ENCODE data around the gene PAX7.

PAX7 gene

DNA sequence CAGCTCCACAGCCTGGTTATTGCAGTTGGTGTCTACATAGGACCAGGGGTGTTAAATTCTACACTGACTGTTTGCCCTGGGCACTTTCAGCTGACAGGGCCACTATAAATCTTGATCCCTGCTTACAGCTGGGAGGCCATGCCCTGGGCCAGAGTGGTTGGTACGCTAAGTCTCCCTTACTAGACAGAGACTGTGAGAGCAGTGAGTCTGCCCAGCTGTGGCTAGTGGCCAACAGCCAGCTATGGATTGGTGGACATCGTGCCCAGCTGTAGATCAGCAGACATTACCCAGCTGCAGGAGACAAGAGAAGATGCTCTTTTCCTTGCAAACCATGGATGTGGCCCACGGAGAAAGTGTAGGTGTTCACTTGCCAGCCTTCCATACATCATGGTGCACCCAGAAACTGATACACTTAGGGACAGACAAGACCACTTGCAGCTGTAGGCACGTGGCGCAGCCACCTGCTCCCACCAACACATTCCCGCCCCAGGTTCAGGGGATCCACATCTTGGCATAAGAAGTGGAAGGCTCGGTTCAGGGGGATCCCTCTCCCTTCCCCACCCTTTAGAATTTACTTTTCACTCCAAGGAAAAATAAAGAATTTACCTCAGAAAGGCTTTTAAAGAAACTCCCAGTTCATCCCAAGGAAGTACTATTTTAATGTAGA is 16.4 kb upstream of the PAX7 start:
- peak in 1 of 10 donors; percentile 79 for DNase-seq
- intact Hi-C loops (cut with DNase I), result no loop called here

DNA sequence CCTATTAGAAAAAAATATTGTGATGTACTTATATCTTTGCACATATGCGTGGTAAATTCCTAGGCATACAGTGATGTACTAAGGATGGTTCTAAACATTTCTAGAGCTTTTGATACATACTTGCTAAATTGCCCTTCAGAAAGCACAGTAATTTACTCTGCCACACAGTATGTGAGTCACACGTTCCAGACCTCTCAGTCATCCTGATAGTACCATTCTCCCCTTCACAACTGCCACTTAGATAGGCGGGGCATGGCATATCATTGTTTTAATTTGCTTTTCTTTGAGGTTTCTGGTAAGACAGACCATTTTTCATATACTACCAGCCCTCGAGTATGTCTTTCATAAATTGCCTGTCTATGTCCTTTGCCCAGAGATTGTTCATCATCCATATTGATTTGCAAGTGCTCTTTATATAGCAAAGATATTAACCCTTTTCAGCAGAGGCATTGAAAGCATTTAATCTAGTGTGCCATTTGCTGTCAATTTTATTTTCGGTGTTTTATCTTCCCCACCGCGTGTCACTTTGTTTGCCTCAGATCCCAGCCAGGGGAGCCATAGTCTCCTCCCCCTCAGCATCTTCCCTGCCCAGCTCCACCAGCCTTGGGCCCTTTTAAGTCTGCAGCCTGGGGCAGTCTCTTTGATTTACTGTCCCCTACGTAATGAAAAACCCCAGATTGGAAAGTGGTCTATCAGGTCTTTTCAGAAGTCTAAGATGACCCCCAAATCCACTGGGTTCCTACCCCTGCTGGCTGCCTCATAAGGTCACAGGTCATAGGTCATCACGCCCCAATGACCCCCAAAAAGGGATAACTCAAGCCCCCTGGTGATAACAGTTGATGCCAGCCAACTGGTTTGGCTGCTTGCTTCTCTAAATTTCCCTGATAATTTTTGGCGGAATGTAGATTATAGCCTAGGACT is 11.8 kb upstream of the PAX7 start:
- intact Hi-C loops (cut with DNase I), result no loop called here
- no peak for DNase-seq

- DNase-seq, result no peak
- intact Hi-C loops (cut with DNase I), result no loop called here
Measured at GRCh38 chr1:18619467-18619835, 11.2 kb upstream of the PAX7 start.

- DNase-seq, result peak in 1 of 10 donors; percentile 53
- intact Hi-C loops (cut with DNase I), result no loop called here
Measured at GRCh38 chr1:18628511-18628910, 2.1 kb upstream of the PAX7 start.

GRCh38 chr1:18629659-18630510 is 761 bp upstream of the PAX7 start:
- peak in 1 of 10 donors; percentile 29 for DNase-seq
- intact Hi-C loops (cut with DNase I), result no loop called here

DNA sequence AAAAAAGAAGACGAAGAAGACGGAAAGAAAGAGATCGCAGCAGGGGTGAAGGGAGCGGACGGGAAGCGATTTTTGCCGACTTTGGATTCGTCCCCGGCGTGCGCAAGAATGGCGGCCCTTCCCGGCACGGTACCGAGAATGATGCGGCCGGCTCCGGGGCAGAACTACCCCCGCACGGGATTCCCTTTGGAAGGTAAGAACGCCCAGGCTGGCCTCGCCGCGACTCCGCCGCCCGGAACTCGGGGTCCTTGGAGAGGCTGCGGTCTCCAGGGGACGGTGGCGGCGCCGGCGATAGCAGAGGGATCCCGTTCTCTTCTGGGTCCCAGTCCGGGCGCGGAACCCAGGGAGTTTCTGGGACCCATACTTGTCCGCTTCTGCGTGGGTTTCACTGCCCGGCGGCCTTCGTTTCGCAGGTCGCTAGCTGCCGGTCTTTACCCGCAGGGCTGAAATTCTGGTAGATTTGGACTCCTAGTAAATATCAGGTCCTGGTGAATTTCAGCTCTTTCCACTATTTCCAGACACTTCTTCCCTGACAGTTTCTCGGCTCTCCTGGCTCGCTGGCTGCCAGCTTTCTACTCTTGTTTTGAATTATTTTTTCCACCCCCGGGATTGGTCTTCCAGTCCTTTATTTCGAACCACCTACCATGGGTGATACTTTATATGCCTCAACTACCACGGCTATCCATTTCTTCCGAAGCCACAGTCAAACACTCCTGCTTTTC is 1.0 kb downstream of the PAX7 start:
- peak in 1 of 10 donors; percentile 74 for DNase-seq
- intact Hi-C loops (cut with DNase I), result no loop called here

GRCh38 chr1:18632218-18632588 is 1.6 kb downstream of the PAX7 start:
- intact Hi-C loops (cut with DNase I), result no loop called here
- DNase-seq, result peak in 1 of 10 donors; percentile 54

GRCh38 chr1:18632783-18633421 is 2.3 kb downstream of the PAX7 start:
- DNase-seq, result peak in 1 of 10 donors; percentile 40
- intact Hi-C loops (cut with DNase I), result no loop called here

GRCh38 chr1:18633422-18634155 is 2.9 kb downstream of the PAX7 start:
- intact Hi-C loops (cut with DNase I), result no loop called here
- DNase-seq, result peak in 1 of 10 donors; percentile 43

DNA sequence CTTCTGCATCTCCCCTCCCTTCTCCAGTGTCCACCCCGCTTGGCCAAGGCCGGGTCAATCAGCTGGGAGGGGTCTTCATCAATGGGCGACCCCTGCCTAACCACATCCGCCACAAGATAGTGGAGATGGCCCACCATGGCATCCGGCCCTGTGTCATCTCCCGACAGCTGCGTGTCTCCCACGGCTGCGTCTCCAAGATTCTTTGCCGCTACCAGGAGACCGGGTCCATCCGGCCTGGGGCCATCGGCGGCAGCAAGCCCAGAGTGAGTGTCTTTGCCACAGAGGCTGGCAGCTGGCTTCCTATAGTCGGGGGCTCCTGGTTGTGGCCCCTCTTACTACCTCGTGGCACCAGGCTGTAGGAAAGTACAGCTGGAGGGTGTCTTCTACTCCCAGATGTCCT is 3.6 kb downstream of the PAX7 start:
- intact Hi-C loops (cut with DNase I), result no loop called here

DNA sequence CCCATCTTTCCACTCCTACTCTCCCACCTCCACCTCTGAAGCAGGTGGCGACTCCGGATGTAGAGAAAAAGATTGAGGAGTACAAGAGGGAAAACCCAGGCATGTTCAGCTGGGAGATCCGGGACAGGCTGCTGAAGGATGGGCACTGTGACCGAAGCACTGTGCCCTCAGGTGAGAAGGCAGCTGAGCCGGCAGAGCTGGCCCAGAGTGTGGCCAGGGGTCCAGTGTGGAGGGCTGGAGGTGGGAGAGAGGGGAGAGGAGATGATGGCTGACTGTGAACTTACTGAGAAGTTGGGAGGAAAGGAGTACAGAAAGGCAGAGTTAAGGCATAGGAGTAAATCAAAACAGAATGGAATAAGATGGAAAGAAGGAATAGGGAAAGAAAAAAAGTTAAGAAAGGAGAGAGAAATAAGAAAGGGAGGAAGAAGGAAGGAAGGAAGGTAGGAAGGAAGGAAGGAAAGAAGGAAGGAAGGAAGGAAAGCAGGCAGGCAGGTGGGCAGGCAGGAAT is 4.5 kb downstream of the PAX7 start:
- DNase-seq, result peak in 1 of 10 donors; percentile 35

More for the DNA sequence above, 3.6 kb downstream of the PAX7 start:
- DNase-seq, result peak in 1 of 10 donors; percentile 59

DNA sequence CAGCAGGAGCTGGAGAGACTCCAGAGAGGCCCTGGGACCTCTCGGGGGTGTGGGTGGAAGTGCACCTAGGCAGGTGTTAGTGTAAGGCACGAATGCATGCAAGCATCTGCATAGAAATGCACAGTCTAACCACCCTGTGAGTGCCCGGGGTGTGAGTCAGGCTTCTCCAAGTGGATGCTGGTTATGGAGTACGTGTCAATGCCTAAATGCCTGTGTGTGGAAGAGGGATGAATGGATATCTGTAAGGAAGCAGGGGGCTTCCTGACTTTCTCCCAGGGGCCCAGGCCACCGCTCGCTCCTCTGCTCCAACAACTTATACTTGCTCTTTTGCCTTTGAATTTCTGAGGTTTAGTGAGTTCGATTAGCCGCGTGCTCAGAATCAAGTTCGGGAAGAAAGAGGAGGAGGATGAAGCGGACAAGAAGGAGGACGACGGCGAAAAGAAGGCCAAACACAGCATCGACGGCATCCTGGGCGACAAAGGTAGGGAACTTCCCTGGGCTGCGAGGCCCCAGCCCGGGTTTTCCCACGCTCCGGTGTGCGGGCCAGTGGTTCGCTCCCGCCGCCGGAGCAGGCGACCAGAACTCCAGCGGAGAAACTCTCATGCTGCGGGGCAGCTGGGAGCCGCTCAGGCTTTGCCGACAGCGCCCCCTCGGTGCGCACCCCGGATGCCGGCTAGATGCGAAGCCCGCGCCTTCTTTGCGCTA is 5.4 kb downstream of the PAX7 start:
- DNase-seq, result peak in 1 of 10 donors; percentile 45
- intact Hi-C loops (cut with DNase I), result no loop called here

More for the DNA sequence above, 4.5 kb downstream of the PAX7 start:
- intact Hi-C loops (cut with DNase I), result no loop called here

- peak in 1 of 10 donors; percentile 21 for DNase-seq
- intact Hi-C loops (cut with DNase I), result no loop called here
Measured at GRCh38 chr1:18636596-18637508, 6.2 kb downstream of the PAX7 start.

DNA sequence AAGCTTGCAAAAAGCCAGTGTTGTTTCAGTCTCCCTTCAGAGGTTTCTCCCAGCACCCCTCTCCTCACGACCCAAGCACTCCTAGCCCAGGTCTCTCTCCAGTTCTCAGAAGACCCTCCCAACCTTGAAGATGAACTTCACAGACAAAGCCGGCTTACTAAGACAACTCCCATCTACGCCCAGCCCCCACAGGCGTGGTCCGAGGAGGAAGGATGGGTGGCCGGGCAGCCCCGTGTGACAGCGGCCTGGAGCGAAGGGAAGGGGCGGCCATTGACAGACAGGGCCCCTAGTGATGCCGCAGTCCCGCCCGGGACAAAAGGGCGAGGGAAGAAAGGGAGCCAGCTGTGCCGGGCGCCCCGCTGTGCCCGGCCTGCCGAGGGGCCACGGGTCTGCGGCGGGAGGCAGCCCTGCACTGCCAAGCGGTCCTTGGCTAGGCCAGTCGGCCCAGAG is 6.9 kb downstream of the PAX7 start:
- intact Hi-C loops (cut with DNase I), result no loop called here
- DNase-seq, result peak in 1 of 10 donors; percentile 62

DNA sequence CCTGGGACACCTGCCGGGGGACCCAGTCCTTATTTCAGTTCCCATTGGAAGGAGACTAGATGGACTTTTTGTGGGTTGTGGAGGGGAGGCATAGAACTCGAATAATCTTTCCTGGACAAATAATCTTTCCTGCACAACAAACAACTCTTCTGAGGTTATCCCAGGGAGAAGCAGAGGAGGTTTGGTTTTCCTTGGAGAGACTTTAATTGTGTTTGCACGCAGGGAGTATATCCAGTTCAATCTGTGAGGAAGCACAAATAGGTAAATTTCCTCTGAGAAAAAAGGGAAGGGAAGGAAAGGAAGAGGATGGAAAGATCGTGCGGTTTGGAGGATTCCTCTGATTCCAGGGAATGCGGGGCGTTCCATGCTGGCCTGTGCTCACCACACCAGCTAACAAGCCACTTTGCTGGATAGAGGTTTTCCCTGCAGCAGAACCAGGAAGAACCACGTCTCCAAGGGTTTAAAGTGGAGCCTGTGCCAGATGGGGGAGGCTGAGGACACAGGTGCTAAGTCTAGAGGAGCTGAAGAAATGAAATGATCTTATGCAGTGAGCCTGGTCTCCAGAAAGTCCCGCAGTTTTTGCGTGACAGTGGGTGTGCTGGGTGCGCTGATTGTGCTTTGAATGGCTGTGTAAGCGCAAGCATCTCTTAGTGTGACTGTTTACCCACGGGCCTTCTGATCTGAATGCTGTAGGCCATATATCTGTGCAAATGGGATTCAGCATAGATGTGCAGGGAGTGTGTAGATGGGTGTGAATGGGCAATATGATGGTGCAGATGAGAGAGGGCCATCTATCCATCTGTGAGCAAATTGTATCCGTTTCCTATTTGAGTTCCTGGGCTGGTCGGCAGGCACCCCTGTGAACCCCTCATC is 7.6 kb downstream of the PAX7 start:
- DNase-seq, result peak in 1 of 10 donors; percentile 21
- intact Hi-C loops (cut with DNase I), result no loop called here

- intact Hi-C loops (cut with DNase I), result no loop called here
- DNase-seq, result peak in 1 of 10 donors; percentile 6
Measured at GRCh38 chr1:18638835-18639364, 8.3 kb downstream of the PAX7 start.
